BE2C (cell line): Measurements from ENCODE around the gene EIF1AD.

Source experiments
- DNase-seq: peaks from one replicate; pipeline ENCODE4 v3.0.0-alpha.2; 2020
- H3K27me3 ChIP-seq: fragments of 250-450 bp; sonication (Bioruptor Pico); 2 replicates; pipeline ENCODE4 v1.5.1; 2020; ENCODE audit warnings: mild to moderate bottlenecking
- H3K36me3 ChIP-seq: fragments of 250-450 bp; sonication (Bioruptor Pico); 2 replicates; pipeline ENCODE4 v1.5.1; 2020; ENCODE audit warnings: mild to moderate bottlenecking
- H3K4me1 ChIP-seq: fragments of 250-450 bp; sonication (Bioruptor Pico); 2 replicates; pipeline ENCODE4 v1.5.1; 2020
- H3K4me3 ChIP-seq: 2 replicates; pipeline ENCODE4 v1.5.1; 2011; ENCODE audit warnings: low read depth, low read length
- H3K9me3 ChIP-seq: fragments of 250-450 bp; sonication (Bioruptor Pico); 2 replicates; pipeline ENCODE4 v1.5.1; 2020
- TF ChIP-seq, protein P1 (sequence below): IDR thresholded peaks from 2 replicates; pipeline ENCODE4 v1.5.1; 2012; ENCODE audit warnings: mild to moderate bottlenecking, low read depth, low read length

EIF1AD gene

DNA sequence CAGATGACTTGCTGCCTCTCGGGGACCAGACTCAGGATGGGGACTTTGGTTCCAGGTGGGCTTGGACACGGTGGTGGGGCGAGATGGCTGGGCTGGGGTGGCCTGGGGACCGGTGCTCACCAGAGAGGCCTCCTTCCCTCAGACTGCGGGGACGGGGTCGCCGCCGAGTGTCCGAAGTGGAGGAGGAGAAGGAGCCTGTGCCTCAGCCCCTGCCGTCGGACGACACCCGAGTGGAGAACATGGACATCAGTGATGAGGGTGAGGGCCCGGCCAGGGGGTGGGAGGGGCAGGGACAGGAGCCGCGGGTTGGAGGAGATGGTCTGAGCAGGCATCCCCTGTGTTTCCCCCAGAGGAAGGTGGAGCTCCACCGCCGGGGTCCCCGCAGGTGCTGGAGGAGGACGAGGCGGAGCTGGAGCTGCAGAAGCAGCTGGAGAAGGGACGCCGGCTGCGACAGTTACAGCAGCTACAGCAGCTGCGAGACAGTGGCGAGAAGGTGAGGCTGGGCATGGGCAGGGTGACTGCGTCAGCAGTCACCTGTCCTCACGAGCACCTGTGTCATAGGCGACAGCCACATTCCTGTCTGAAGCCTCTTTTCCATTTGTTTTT lies 34.5 kb downstream of the EIF1AD start:
- H3K36me3 ChIP-seq = peaks cover 53% of the 10 kb centered on the region
- no peaks in the 10 kb centered on the region for H3K4me1 ChIP-seq
- TF ChIP-seq, protein P1, sequence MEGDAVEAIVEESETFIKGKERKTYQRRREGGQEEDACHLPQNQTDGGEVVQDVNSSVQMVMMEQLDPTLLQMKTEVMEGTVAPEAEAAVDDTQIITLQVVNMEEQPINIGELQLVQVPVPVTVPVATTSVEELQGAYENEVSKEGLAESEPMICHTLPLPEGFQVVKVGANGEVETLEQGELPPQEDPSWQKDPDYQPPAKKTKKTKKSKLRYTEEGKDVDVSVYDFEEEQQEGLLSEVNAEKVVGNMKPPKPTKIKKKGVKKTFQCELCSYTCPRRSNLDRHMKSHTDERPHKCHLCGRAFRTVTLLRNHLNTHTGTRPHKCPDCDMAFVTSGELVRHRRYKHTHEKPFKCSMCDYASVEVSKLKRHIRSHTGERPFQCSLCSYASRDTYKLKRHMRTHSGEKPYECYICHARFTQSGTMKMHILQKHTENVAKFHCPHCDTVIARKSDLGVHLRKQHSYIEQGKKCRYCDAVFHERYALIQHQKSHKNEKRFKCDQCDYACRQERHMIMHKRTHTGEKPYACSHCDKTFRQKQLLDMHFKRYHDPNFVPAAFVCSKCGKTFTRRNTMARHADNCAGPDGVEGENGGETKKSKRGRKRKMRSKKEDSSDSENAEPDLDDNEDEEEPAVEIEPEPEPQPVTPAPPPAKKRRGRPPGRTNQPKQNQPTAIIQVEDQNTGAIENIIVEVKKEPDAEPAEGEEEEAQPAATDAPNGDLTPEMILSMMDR = no peak
- DNase-seq = no peak
- no peaks in the 10 kb centered on the region for H3K9me3 ChIP-seq
- H3K27me3 ChIP-seq = no peaks in the 10 kb centered on the region
- no peak overlapping the region for H3K4me3 ChIP-seq

DNA sequence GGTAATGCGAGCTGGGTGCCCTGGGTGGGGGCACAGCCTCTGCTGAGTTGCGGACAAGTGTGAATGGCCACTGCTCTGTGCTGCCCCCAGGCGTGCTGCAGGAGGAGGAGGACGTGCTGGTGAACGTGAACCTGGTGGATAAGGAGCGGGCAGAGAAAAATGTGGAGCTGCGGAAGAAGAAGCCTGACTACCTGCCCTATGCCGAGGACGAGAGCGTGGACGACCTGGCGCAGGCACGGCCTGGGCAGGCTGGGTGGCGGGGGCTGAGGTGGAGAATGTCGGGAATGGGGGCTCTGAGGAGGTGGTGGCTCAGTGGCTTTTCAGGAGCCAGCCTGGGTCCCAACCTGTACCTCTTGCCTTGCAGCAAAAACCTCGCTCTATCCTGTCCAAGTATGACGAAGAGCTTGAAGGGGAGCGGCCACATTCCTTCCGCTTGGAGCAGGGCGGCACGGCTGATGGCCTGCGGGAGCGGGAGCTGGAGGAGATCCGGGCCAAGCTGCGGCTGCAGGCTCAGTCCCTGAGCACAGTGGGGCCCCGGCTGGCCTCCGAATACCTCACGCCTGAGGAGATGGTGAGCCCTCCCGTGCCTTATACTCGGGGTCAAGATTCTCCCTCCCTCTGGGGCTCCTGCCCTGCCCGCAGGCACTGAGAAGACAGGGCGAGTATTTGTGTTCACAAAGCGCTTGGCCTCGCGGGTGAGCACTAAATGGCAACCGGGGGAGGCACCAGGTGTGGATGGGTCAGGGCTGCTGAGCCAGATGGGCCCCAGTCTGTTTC lies 35.8 kb downstream of the EIF1AD start:
- DNase-seq = no peak
- Histone ChIP-seq H3K27me3 (no peaks in the 10 kb centered on the region), H3K9me3 (no peaks in the 10 kb centered on the region), H3K4me1 (no peaks in the 10 kb centered on the region), H3K4me3 (no peak overlapping the region), H3K36me3 (peaks cover 53% of the 10 kb centered on the region)
- TF ChIP-seq, protein P1 = no peak

DNA sequence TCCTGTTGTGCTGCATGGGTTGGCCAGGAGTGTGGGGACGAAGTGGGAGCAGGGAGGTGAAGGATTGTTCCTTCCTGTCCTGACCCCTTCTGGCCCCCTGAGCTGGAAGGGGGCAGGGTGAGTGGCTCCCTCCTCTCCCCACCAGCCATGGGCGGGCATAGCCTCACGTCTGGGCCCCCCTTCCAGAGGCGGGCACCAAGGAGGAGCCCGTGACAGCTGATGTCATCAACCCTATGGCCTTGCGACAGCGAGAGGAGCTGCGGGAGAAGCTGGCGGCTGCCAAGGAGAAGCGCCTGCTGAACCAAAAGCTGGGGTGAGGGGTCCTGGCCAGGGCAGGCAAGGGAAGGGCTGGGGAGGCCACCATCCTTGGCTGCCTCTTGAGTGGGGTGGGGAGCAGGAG lies 37.1 kb downstream of the EIF1AD start:
- no peaks in the 10 kb centered on the region for H3K4me1 ChIP-seq
- peaks cover 53% of the 10 kb centered on the region for H3K36me3 ChIP-seq
- TF ChIP-seq, protein P1 = no peak
- no peak for DNase-seq
- no peak overlapping the region for H3K4me3 ChIP-seq
- no peaks in the 10 kb centered on the region for H3K9me3 ChIP-seq
- no peaks in the 10 kb centered on the region for H3K27me3 ChIP-seq

DNA sequence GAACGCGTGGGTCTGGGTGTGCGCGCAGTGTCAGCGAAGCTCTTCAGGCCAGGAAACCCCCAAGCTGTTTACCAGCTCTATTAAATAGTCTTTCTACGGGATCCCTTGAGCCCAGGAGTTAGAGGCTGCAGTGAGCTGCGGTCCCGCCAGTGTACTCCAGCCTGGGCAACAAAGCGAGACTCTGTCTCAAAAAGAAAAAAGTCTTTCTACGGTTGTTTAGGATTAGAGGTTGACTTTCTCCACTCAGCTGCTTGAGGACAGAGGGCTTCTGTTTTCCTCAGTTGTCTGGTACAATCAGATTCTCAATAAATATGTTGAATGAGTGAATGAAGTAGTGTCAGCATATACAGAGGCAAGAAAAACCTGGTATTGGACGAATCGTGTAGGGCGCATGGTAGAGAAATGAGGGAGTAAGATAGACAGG lies 39.8 kb downstream of the EIF1AD start:
- peak overlapping the region; percentile 94 for H3K4me3 ChIP-seq
- peaks cover 35% of the 10 kb centered on the region for H3K36me3 ChIP-seq
- DNase-seq = no peak
- H3K4me1 ChIP-seq = no peaks in the 10 kb centered on the region
- TF ChIP-seq, protein P1 = no peak
- H3K27me3 ChIP-seq = no peaks in the 10 kb centered on the region
- H3K9me3 ChIP-seq = no peaks in the 10 kb centered on the region

DNA sequence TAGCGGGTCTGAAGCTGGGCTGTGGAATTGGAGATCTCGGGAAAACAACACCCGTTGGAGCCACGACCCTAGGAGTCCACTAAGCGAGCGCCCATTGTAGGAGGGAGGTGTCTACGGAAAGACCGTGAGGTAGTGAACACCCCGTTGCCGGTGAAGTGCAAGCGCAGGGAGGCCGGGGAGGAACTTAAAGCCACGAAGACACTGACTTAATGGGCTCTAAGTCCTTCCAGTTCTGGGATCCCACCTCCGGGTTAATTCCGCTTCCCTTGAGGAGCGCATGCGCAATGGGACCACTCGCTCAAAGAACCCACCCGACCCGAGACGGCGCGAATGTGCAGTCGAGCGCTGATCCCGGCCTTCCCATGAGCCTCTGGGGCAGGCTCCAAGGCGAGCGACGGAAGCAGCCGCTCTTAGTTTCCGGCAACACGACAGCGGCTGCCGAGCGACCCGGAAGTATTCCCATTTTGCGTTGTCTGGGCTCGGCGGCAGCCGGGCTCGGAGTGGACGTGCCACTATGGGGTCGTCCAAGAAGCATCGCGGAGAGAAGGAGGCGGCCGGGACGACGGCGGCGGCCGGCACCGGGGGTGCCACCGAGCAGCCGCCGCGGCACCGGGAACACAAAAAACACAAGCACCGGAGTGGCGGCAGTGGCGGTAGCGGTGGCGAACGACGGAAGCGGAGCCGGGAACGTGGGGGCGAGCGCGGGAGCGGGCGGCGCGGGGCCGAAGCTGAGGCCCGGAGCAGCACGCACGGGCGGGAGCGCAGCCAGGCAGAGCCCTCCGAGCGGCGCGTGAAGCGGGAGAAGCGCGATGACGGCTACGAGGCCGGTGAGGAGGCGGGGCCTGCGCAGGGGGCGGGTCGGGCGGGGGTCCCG lies 40.5 kb downstream of the EIF1AD start, which contains the start of gene SART1:
Gene SART1, plus strand, starts transcription at position 468 of the 874 bp plus-strand sequence. Its CDS starts 47 bp downstream, at position 515.
- Histone ChIP-seq H3K4me3 (peak within 1 kb of the TSS; percentile 94), H3K4me1 (no peaks in the 10 kb centered on the region), H3K36me3 (peaks cover 29% of the 10 kb centered on the region), H3K9me3 (no peaks in the 10 kb centered on the region), H3K27me3 (no peaks in the 10 kb centered on the region)
- TF ChIP-seq, protein P1 = no peak
- DNase-seq = peak; percentile 99
